ENCODE data around the gene CDH7.

CDH7 gene

DNA sequence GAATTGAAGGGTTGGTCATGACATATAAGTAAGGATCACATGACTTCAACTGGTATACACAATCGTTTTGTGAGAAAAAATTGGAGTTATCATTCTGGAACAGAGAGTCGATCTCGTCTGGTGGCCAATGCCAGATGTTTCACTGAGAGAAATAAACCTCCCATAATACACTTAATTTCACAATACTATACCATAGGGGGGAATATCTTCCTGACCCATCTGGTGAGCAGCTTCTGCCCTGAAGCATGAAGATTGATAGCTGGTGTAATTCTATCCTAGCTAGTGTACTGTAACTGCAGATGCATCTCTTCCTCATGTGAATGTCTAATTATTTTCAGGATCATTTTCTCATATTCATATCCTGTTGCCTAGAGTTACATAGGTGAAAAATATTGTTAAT lies 15.7 kb upstream of the CDH7 start:
- no peak for DNase-seq (ENCODE audit: low spot score)
- H3K4me3 ChIP-seq: no peak overlapping the region
- TF ChIP-seq, protein P1, sequence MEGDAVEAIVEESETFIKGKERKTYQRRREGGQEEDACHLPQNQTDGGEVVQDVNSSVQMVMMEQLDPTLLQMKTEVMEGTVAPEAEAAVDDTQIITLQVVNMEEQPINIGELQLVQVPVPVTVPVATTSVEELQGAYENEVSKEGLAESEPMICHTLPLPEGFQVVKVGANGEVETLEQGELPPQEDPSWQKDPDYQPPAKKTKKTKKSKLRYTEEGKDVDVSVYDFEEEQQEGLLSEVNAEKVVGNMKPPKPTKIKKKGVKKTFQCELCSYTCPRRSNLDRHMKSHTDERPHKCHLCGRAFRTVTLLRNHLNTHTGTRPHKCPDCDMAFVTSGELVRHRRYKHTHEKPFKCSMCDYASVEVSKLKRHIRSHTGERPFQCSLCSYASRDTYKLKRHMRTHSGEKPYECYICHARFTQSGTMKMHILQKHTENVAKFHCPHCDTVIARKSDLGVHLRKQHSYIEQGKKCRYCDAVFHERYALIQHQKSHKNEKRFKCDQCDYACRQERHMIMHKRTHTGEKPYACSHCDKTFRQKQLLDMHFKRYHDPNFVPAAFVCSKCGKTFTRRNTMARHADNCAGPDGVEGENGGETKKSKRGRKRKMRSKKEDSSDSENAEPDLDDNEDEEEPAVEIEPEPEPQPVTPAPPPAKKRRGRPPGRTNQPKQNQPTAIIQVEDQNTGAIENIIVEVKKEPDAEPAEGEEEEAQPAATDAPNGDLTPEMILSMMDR (IDR thresholded peaks at IDR 0.05): no peak

DNA sequence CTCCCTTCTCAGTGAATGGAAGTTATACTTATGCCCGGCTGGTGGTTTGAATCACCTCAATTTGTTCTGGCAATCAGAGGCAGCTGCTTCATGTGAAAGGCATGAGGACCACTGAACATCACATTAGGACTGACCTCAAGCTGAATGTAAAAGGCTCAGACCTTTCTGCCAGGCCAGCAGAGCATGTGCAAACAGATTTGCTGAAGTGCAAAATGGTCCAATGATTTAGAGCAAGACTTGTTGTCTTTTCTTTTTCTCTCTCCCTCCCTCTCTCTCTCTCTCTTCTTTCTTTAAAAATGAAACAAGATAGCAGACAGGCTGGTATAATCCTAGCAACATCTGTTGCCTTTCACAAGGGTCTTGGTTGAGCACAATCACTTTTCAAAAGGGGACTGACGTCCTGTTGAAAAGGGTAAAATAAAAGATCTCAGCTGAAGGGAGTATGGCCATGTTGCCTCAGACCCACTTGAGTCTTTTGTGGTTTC lies 13.3 kb upstream of the CDH7 start:
- no peak overlapping the region for H3K4me3 ChIP-seq
- no peak for DNase-seq (ENCODE audit: low spot score)
- TF ChIP-seq, protein P1 (IDR thresholded peaks at IDR 0.05): no peak

More for the DNA sequence above, 15.7 kb upstream of the CDH7 start:
- no peak overlapping the region for H3K27ac ChIP-seq

DNA sequence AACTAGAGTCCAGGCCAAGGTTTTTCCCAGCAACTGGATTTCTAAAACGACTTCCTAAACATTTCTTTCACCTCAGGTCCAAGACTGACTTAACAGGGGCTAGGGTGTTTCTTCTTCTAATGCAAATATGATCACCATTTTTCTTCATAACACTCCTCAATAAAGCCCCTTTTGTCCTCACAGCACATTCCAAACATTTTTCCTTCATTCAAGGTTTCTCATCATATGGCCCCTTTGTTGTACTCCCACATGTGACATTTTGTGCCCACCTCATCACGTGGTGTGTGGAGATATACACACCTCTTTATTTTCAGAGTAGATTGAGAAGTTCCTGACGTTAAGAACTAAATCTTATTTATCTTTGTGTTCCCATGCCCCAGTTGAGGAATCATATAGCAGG lies 3.9 kb upstream of the CDH7 start:
- no peak overlapping the region for H3K27ac ChIP-seq
- TF ChIP-seq, protein P1 (IDR thresholded peaks at IDR 0.05): no peak
- no peak overlapping the region for H3K4me3 ChIP-seq
- DNase-seq (ENCODE audit: low spot score): no peak

More for the DNA sequence above, 13.3 kb upstream of the CDH7 start:
- H3K27ac ChIP-seq: no peak overlapping the region

DNA sequence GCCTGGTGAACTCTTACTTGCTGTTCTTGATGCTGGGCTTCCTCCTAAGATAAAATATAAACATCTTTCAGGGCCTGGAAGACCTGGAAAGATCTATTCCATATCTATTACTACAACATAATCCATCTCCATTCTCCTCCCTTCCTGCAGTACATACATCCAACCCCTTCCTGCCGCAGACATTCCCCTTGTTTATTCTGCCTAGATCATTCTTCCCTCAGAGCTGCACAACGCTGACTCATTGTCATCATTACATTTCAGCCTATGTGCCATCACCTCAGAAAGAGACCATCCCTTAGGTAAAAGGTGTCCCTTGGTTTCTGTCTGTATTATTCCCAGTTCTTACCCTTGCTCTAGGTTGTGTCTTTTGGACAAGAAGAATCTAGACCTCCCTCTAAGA lies 2.5 kb upstream of the CDH7 start:
- no peak for DNase-seq (ENCODE audit: low spot score)
- Histone ChIP-seq H3K4me3 (no peak overlapping the region), H3K27ac (no peak overlapping the region)
- TF ChIP-seq, protein P1 (IDR thresholded peaks at IDR 0.05): no peak

DNA sequence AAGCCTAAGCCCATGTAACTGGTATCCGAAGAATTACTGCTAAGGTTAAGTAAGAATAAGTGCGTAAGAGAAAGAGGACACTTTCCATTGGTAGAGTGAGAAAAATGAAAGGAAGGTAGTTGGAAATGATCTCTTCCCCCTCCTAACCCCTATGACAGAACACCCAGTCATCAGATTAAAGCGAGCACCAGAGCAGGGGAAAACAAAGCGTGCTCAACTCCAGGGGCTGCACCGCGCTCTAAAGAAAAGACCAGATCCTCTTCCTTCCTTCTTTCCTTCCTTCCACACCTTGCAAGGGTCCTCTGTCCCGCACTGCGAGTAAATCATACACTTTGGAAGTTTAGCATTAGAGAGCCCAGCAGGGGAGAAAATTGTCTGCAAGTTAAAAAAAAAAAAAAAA lies 971 bp upstream of the CDH7 start:
- TF ChIP-seq, protein P1 (IDR thresholded peaks at IDR 0.05): no peak
- H3K4me3 ChIP-seq: peak overlapping the region; percentile 69
- no peak for DNase-seq (ENCODE audit: low spot score)
- H3K27ac ChIP-seq: no peak overlapping the region

DNA sequence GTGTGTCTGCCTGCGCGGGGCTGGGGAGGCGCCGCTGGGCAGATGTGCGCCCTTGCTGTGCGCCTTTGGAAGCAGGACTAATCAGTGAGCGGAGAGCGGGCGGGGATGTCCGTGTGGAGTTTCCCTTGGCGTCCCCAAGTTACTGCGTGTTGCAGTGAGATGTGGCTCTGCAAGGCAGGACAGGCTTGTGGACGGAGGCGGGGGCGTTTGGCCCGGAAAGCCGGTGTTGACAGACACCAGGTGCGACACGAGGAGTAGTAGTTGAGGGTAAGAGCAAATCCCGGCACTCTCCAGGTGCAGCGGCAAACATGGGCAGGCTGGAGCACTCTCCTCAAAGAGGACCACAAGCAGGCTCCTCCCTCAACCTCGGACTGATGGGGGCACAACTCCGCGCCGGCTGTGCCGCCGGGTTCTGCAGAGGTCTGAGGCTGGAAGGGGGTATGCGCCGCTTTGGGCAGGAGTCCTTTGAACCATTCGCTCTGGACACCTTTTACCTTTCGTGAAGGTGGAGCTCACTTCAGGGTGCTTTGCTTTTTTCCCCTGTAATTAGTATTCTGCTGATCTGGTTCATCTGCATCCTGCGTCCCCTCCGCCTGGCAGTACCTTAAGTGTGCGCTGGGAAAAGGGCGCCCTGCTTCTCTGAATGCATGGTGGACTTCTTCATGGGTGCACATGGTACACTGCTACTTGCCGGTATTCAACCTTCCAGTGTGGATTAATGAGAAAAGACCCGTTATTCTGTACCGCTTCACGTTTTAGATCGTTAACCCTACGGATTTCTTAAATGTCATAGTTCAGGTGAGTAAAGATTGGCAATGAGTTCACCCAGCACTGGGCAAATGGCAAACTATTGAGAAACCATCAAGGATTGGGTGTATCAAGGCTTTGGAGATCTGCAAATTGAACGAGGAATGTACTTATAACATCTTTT lies 608 bp downstream of the CDH7 start:
- Histone ChIP-seq H3K4me3 (peak overlapping the region; percentile 69), H3K27ac (no peak overlapping the region)
- DNase-seq (ENCODE audit: low spot score): no peak
- TF ChIP-seq, protein P1 (IDR thresholded peaks at IDR 0.05): no peak

All from coronary artery (tissue), 2 donors.